ENCODE data around the gene UNC13D. TPM values are rescaled to one million over a fixed set of nuclear protein-coding genes. Genes with fewer than 3 reads are reported as not detected.

Gene UNC13D
- total and polyA plus RNA-seq, 9 of the 15 experiments (the other 6 are each of a cell fraction or from before 2014, with no cell fraction given) = 0.86 to 244 (median 69.2) TPM

GRCh38 chr17:75784473-75785015 lies 59.7 kb downstream of the UNC13D start, which contains the start of gene UNK (continued):
- TF ChIP-seq ZSCAN29 (IDR thresholded peaks at IDR 0.05) = no peak
- TF ChIP-seq ZNF24 (IDR thresholded peaks at IDR 0.05) = no peak
- TF ChIP-seq ZBTB17 (CRISPR knock-in tag; IDR thresholded peaks at IDR 0.05) = no peak
- TF ChIP-seq CREM (IDR thresholded peaks at IDR 0.05; ENCODE audit: low read depth) = peak; percentile 85; the same call in 1 of the 2 replicates
- TF ChIP-seq SIN3B (IDR thresholded peaks at IDR 0.05; ENCODE audit: low read depth) = peak; percentile 69
- no peak for TF ChIP-seq SAFB (IDR thresholded peaks at IDR 0.05; ENCODE audit: borderline replicate concordance, low read depth, low read length)
- no peak for TF ChIP-seq ZKSCAN1 (IDR thresholded peaks at IDR 0.05; ENCODE audit: low read depth, low read length)
- TF ChIP-seq TOE1 (IDR thresholded peaks at IDR 0.05; ENCODE audit: borderline replicate concordance) = no peak
- no peak for TF ChIP-seq TOE1 (CRISPR knock-in tag; IDR thresholded peaks at IDR 0.05; ENCODE audit: borderline replicate concordance, low read depth)
- no peak for TF ChIP-seq MTA2 (IDR thresholded peaks at IDR 0.05; ENCODE audit: low read depth)
- TF ChIP-seq SP1 (CRISPR knock-in tag; IDR thresholded peaks at IDR 0.05) = no peak; the same call in none of the 2 replicates
- TF ChIP-seq HCFC1 (IDR thresholded peaks at IDR 0.05; ENCODE audit: low read depth, low read length) = peak; percentile 99
- TF ChIP-seq ETV1 (tag; conservative IDR thresholded peaks at IDR 0.05; ENCODE audit: low read depth) = no peak
- TF ChIP-seq HLTF (IDR thresholded peaks at IDR 0.05) = no peak
- TF ChIP-seq ZNF644 (tag; IDR thresholded peaks at IDR 0.05; ENCODE audit: low read depth) = peak; percentile 92
- TF ChIP-seq ELF1 (tag; IDR thresholded peaks at IDR 0.05) = peak; percentile 59
- no peak for TF ChIP-seq IFI16 (CRISPR knock-in tag; IDR thresholded peaks at IDR 0.05)
- no peak for TF ChIP-seq HDAC3 (IDR thresholded peaks at IDR 0.05; ENCODE audit: borderline replicate concordance, partially characterized antibody)
- TF ChIP-seq MAFF (IDR thresholded peaks at IDR 0.05; ENCODE audit: low read length) = 0 out of 2 replicates have a peak, but pooled peaks have one; percentile 6
- TF ChIP-seq RHOXF2B (CRISPR knock-in tag; conservative IDR thresholded peaks at IDR 0.05) = no peak
- no peak for TF ChIP-seq EZH2 (IDR thresholded peaks at IDR 0.05; ENCODE audit: borderline replicate concordance, low read depth, low read length)
- TF ChIP-seq KAT2B (IDR thresholded peaks at IDR 0.05; ENCODE audit: low read depth, low read length) = no peak
- TF ChIP-seq NR2C1 (IDR thresholded peaks at IDR 0.05) = peak; percentile 85
- peak; percentile 95 for TF ChIP-seq NR2C1 (tag; IDR thresholded peaks at IDR 0.05)
- TF ChIP-seq MTA3 (IDR thresholded peaks at IDR 0.05; ENCODE audit: borderline replicate concordance) = no peak; the same call in 1 of the 2 replicates
- no peak for TF ChIP-seq BCOR (IDR thresholded peaks at IDR 0.05)
- TF ChIP-seq CBX2 (IDR thresholded peaks at IDR 0.05; ENCODE audit: insufficient read depth, low read length, poor library complexity, severe bottlenecking) = no peak
- TF ChIP-seq RB1 (IDR thresholded peaks at IDR 0.05; ENCODE audit: low read depth) = no peak; the same call in none of the 2 replicates
- no peak for TF ChIP-seq THRB (CRISPR knock-in tag; conservative IDR thresholded peaks at IDR 0.05)
- no peak for TF ChIP-seq PTRF (tag; IDR thresholded peaks at IDR 0.05)
- no peak; the same call in 1 of the 2 replicates for TF ChIP-seq PHTF2 (CRISPR knock-in tag; IDR thresholded peaks at IDR 0.05)
- TF ChIP-seq MLLT1 (IDR thresholded peaks at IDR 0.05) = no peak
- no peak for TF ChIP-seq XRCC4 (IDR thresholded peaks at IDR 0.05; ENCODE audit: extremely low read depth, insufficient read depth, insufficient read length)
